Measurements from ENCODE around the gene ZNF787. TPM values are rescaled to one million over a fixed set of nuclear protein-coding genes. Genes with fewer than 3 reads are reported as not detected.

The ZNF787 gene
- total and polyA plus RNA-seq, 4 donors = 2.9 to 23.6 (median 18.8) TPM

- H3K4me1 ChIP-seq (ENCODE audit: control insufficient read depth in 4 of 4, insufficient read depth in 4 of 4, low read length in 3 of 4) = peaks cover 3 to 49% (median 48%) of the 10 kb centered on the region in 4 donors
- no peak for DNase-seq (ENCODE audit: low spot score)
- TF ChIP-seq, protein P1, sequence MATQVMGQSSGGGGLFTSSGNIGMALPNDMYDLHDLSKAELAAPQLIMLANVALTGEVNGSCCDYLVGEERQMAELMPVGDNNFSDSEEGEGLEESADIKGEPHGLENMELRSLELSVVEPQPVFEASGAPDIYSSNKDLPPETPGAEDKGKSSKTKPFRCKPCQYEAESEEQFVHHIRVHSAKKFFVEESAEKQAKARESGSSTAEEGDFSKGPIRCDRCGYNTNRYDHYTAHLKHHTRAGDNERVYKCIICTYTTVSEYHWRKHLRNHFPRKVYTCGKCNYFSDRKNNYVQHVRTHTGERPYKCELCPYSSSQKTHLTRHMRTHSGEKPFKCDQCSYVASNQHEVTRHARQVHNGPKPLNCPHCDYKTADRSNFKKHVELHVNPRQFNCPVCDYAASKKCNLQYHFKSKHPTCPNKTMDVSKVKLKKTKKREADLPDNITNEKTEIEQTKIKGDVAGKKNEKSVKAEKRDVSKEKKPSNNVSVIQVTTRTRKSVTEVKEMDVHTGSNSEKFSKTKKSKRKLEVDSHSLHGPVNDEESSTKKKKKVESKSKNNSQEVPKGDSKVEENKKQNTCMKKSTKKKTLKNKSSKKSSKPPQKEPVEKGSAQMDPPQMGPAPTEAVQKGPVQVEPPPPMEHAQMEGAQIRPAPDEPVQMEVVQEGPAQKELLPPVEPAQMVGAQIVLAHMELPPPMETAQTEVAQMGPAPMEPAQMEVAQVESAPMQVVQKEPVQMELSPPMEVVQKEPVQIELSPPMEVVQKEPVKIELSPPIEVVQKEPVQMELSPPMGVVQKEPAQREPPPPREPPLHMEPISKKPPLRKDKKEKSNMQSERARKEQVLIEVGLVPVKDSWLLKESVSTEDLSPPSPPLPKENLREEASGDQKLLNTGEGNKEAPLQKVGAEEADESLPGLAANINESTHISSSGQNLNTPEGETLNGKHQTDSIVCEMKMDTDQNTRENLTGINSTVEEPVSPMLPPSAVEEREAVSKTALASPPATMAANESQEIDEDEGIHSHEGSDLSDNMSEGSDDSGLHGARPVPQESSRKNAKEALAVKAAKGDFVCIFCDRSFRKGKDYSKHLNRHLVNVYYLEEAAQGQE (IDR thresholded peaks at IDR 0.05) = peak; percentile 11
- TF ChIP-seq RXRA (IDR thresholded peaks at IDR 0.05) = peak; percentile 15 to 24
- no peak for TF ChIP-seq RAD21 (IDR thresholded peaks at IDR 0.05)
- peak overlapping the region; percentile 58 to 62 for H3K27ac ChIP-seq (ENCODE audit: low read depth in 1 of 2, low read length in 2 of 2)
- WGBS = 38% methylated on average over 6 of the region's 6 CpGs
- H3K9ac ChIP-seq (ENCODE audit: low read depth in 1 of 2, low read length in 2 of 2) = no peak overlapping the region
- no peaks in the 10 kb centered on the region for H3K27me3 ChIP-seq (ENCODE audit: control insufficient read depth in 4 of 4, insufficient read depth in 4 of 4, low read length in 3 of 4)
- H3K9me3 ChIP-seq (ENCODE audit: control insufficient read depth in 4 of 4, low read length in 3 of 4) = no peaks in the 10 kb centered on the region
- H3K4me3 ChIP-seq (ENCODE audit: low read depth in 1 of 3, low read length in 3 of 3) = no peak overlapping the region
- H3K36me3 ChIP-seq (ENCODE audit: control insufficient read depth in 4 of 4, insufficient read depth in 3 of 4, low read depth in 1 of 4, low read length in 3 of 4) = no peaks in the 10 kb centered on the region
Measured at GRCh38 chr19:56137405-56137804, 16.3 kb upstream of the ZNF787 start.

- H3K36me3 ChIP-seq (ENCODE audit: control insufficient read depth in 4 of 4, insufficient read depth in 3 of 4, low read depth in 1 of 4, low read length in 3 of 4) = no peaks in the 10 kb centered on the region
- H3K27ac ChIP-seq (ENCODE audit: low read depth in 1 of 2, low read length in 2 of 2) = peak overlapping the region in 1 of 2 donors; percentile 58
- no peaks in the 10 kb centered on the region for H3K9me3 ChIP-seq (ENCODE audit: control insufficient read depth in 4 of 4, low read length in 3 of 4)
- H3K4me3 ChIP-seq (ENCODE audit: low read depth in 1 of 3, low read length in 3 of 3) = no peak overlapping the region
- H3K4me1 ChIP-seq (ENCODE audit: control insufficient read depth in 4 of 4, insufficient read depth in 4 of 4, low read length in 3 of 4) = peaks cover 3 to 44% (median 42%) of the 10 kb centered on the region in 4 donors
- TF ChIP-seq TAF1 (conservative IDR thresholded peaks at IDR 0.05) = no peak
- TF ChIP-seq RAD21 (IDR thresholded peaks at IDR 0.05) = peak in 1 of 2 donors; percentile 63
- TF ChIP-seq, protein P1 (IDR thresholded peaks at IDR 0.05) = no peak
- no peak for TF ChIP-seq MAX (IDR thresholded peaks at IDR 0.05)
- TF ChIP-seq EGR1 (IDR thresholded peaks at IDR 0.05; ENCODE audit: low read depth in 2 of 2) = no peak
- TF ChIP-seq SP1 (IDR thresholded peaks at IDR 0.05) = peak; percentile 64
- no peak for TF ChIP-seq FOXA1 (IDR thresholded peaks at IDR 0.05)
- peak; percentile 11 to 51 for TF ChIP-seq RXRA (IDR thresholded peaks at IDR 0.05)
- TF ChIP-seq HNF4G (IDR thresholded peaks at IDR 0.05) = no peak
- no peak for TF ChIP-seq NR2F2 (IDR thresholded peaks at IDR 0.05)
- TF ChIP-seq GABPA (IDR thresholded peaks at IDR 0.05 in 1 of 2, conservative IDR thresholded peaks at IDR 0.05 in 1 of 2) = no peak
- TF ChIP-seq ZBTB33 (IDR thresholded peaks at IDR 0.05) = no peak
- TF ChIP-seq JUND (IDR thresholded peaks at IDR 0.05) = no peak
- TF ChIP-seq HNF4A (conservative IDR thresholded peaks at IDR 0.05) = peak; percentile 25 to 37
- no peak for TF ChIP-seq YY1 (IDR thresholded peaks at IDR 0.05)
- TF ChIP-seq, protein P2, sequence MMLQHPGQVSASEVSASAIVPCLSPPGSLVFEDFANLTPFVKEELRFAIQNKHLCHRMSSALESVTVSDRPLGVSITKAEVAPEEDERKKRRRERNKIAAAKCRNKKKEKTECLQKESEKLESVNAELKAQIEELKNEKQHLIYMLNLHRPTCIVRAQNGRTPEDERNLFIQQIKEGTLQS (IDR thresholded peaks at IDR 0.05) = no peak
- no peaks in the 10 kb centered on the region for H3K27me3 ChIP-seq (ENCODE audit: control insufficient read depth in 4 of 4, insufficient read depth in 4 of 4, low read length in 3 of 4)
- no peak overlapping the region for H3K9ac ChIP-seq (ENCODE audit: low read depth in 1 of 2, low read length in 2 of 2)
- WGBS = 52% methylated on average over 10 of the region's 10 CpGs
- no peak for DNase-seq (ENCODE audit: low spot score)
Measured at GRCh38 chr19:56136362-56136761, 15.3 kb upstream of the ZNF787 start.

Measured in liver (tissue), 9 donors.